Cardiac fibroblast (primary cell): ENCODE measurements around the gene SLC46A1.

Experiments
- DNase-seq, 2 donors: peaks; one replicate each; pipeline versions ENCODE4 v3.0.0 to v3.0.0-alpha.2; 2010; ENCODE audit warnings: low read depth in 2 of 2
- H3K4me3 ChIP-seq, 2 donors: replicated peaks in 1 of 2; 1 replicate in 1 of 2; 2 replicates in 1 of 2; pipeline ENCODE4 v1.5.1; 2011; ENCODE audit warnings: low read depth in 2 of 2, low read length in 2 of 2, mild to moderate bottlenecking in 2 of 2, moderate library complexity in 1 of 2
- TF ChIP-seq, protein P1 (sequence below): IDR thresholded peaks from one replicate; pipeline ENCODE4 v1.5.1; 2011; ENCODE audit warnings: low read depth, mild to moderate bottlenecking, low read length, inconsistent platforms

The SLC46A1 gene

GRCh38 chr17:28412099-28412498, 6.1 kb upstream of the SLC46A1 start:
- DNase-seq = no peak
- TF ChIP-seq, protein P1, sequence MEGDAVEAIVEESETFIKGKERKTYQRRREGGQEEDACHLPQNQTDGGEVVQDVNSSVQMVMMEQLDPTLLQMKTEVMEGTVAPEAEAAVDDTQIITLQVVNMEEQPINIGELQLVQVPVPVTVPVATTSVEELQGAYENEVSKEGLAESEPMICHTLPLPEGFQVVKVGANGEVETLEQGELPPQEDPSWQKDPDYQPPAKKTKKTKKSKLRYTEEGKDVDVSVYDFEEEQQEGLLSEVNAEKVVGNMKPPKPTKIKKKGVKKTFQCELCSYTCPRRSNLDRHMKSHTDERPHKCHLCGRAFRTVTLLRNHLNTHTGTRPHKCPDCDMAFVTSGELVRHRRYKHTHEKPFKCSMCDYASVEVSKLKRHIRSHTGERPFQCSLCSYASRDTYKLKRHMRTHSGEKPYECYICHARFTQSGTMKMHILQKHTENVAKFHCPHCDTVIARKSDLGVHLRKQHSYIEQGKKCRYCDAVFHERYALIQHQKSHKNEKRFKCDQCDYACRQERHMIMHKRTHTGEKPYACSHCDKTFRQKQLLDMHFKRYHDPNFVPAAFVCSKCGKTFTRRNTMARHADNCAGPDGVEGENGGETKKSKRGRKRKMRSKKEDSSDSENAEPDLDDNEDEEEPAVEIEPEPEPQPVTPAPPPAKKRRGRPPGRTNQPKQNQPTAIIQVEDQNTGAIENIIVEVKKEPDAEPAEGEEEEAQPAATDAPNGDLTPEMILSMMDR = no peak
- no peak overlapping the region for H3K4me3 ChIP-seq

- H3K4me3 ChIP-seq = no peak overlapping the region
- DNase-seq = no peak
- TF ChIP-seq, protein P1 = no peak
Measured at GRCh38 chr17:28407974-28408306, 1.9 kb upstream of the SLC46A1 start.

GRCh38 chr17:28407130-28407973, 1.3 kb upstream of the SLC46A1 start:
- H3K4me3 ChIP-seq = no peak overlapping the region
- TF ChIP-seq, protein P1 = no peak
- no peak for DNase-seq

DNA sequence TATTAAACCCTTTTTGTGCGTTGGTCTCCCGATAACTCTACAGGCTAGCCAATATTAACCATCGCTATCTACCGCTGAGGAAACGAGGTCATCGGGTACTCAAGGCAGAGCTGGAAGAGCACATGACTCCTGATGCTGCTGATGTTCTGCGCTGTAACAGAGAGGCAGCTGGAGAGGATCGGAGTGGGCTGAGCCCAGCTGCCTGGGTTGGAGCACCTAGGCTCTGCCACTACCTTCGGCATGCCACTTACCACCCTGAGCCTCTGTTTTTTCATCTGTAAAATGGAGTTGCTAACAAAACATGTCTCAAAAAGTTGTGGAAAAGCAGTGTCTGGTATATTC, 432 bp upstream of the SLC46A1 start:
- DNase-seq = no peak
- TF ChIP-seq, protein P1 = no peak
- peak overlapping the region; percentile 59 to 66 for H3K4me3 ChIP-seq

DNA sequence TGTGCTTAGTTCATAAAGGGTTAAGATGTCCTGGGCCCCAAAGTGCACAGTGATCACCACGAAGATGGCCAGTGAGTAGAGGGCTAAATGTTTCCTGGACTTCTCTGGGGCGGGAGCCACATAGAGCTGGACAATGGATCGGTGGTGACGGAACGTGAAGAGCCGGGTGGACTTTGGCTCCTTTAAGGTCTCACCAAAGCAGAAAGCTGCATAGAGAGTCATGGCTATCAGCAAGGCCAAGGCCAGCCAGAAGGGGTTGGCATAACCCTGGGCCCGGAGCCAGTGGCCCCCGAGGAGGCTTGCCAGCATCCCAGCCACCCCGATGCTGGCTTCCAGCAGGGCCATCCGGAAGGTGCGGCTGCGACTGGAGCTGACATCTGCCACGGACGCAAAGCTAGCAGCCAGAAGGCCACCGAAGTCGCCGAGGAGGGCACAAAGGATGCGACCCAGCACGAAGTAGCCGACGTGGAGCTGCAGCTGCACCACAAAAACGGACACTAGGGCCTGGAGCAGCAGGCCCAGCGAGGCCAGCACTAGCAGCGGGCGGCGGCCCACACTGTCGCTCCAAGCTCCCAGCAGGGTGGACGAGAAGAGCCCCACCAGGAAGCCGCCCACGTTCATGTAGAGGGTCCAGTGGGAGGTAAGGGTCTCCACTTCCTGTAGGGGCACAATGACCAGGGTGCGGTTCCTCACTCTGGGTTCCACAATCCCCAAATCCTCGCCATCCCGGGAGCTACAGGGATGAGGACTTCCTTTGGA, 1.0 kb downstream of the SLC46A1 start:
- TF ChIP-seq, protein P1 = no peak
- peak overlapping the region; percentile 59 to 66 for H3K4me3 ChIP-seq
- DNase-seq = peak in 1 of 2 donors; percentile 4

- DNase-seq = no peak
- no peak overlapping the region for H3K4me3 ChIP-seq
- TF ChIP-seq, protein P1 = no peak
Measured at GRCh38 chr17:28404461-28404811, 1.6 kb downstream of the SLC46A1 start.
